Transverse colon (tissue), 4 donors: ENCODE results near the gene CACNG5. TPM values are rescaled to one million over a fixed set of nuclear protein-coding genes. Genes with fewer than 3 reads are reported as not detected.

Source experiments
- DNase-seq: peaks from one replicate; pipeline ENCODE4 v3.0.0-alpha.2; 2019
- H3K27ac ChIP-seq, 4 donors: fragments of 200-600 bp; sonication (generic); 2 replicates each; pipeline ENCODE4 v1.5.1; 2016 to 2018; ENCODE audit warnings: inconsistent platforms in 4 of 4
- H3K27me3 ChIP-seq: fragments of 200-600 bp; sonication (generic); 2 replicates; pipeline ENCODE4 v1.5.1; 2017; ENCODE audit warnings: inconsistent platforms
- H3K36me3 ChIP-seq, 4 donors: fragments of 200-600 bp; sonication (generic); 2 replicates each; pipeline ENCODE4 v1.5.1; 2017 to 2019; ENCODE audit warnings: inconsistent platforms in 4 of 4
- H3K4me1 ChIP-seq, 4 donors: fragments of 200-600 bp; sonication (generic); 2 replicates each; pipeline ENCODE4 v1.5.1; 2017 to 2020; ENCODE audit warnings: inconsistent platforms in 4 of 4
- H3K4me3 ChIP-seq, 4 donors: fragments of 200-600 bp; sonication (generic); 1 replicate in 1 of 4; 2 replicates in 3 of 4; pipeline versions ENCODE4 v1.5.1 to v1.6.1; 2017 to 2019; ENCODE audit warnings: inconsistent platforms in 4 of 4
- H3K9me3 ChIP-seq, 2 donors: fragments of 200-600 bp; sonication (generic); 2 replicates each; pipeline ENCODE4 v1.5.1; 2017 to 2019; ENCODE audit warnings: inconsistent platforms in 2 of 2
- CTCF ChIP-seq, 5 experiments: fragments of 200-600 bp in 3 of 5; fragments of 450-650 bp in 2 of 5; sonication (generic) in 3 of 5; IDR thresholded peaks; 1 replicate in 2 of 5; 2 replicates in 3 of 5; pipeline ENCODE4 v1.5.1; 2016 to 2017; ENCODE audit warnings: antibody characterized with exemption in 5 of 5, inconsistent platforms in 3 of 5, mild to moderate bottlenecking in 2 of 5, moderate library complexity in 1 of 5
- EP300 ChIP-seq: sonication (generic); formaldehyde crosslinking; IDR thresholded peaks from one replicate; pipeline ENCODE4 v1.6.1; 2017; ENCODE audit warnings: antibody characterized with exemption, low read depth
- POLR2A ChIP-seq: fragments of 450-650 bp; IDR thresholded peaks from one replicate; pipeline ENCODE4 v1.6.1; 2016; ENCODE audit warnings: antibody characterized with exemption, mild to moderate bottlenecking, moderate library complexity
- POLR2AphosphoS5 ChIP-seq, 3 donors: sonication (generic); formaldehyde crosslinking; IDR thresholded peaks; one replicate each; pipeline ENCODE4 v1.6.1; 2016; ENCODE audit warnings: antibody characterized with exemption in 3 of 3
- WGBS, 2 donors: methylation state at CpG; one replicate each; pipeline ENCODE4 v1.1.5; 2018; ENCODE audit warnings: low coverage in 1 of 2; 5-methylcytosine and 5-hydroxymethylcytosine counted together
- in situ Hi-C, 4 donors: fragments of 200-750 bp; cut with MboI; loops; one replicate each; pipeline versions ENCODE4 v1.15.0 to v1.15.1; 2017; ENCODE audit warnings: low sequenced_read_pairs in 3 of 4, low pct_ligation_motif_present in 1 of 4, low pct_unique_long_range_greater_than_20kb in 1 of 4
- intact Hi-C: fragments of 100-400 bp; cut with DNase I; formaldehyde crosslinking; loops from one replicate; pipeline ENCODE4 v1.15.1; 2023; ENCODE audit warnings: low total_unique reads
- total RNA-seq, 4 donors: library from RNA; depleted of rRNA; stranded (reverse); fragments of >200 nt; gene quantifications; one replicate each; pipeline ENCODE4 v1.1.0, GENCODE V29; 2016

CACNG5 gene
- total RNA-seq, 4 donors from 2014 or later, result 0.32 TPM; not detected in 3

GRCh38 chr17:66889480-66890230 is 54.7 kb downstream of the CACNG5 start:
- TF ChIP-seq CTCF (IDR thresholded peaks at IDR 0.05), result no peak
- TF ChIP-seq EP300, result no peak
- TF ChIP-seq POLR2A, result no peak
- TF ChIP-seq POLR2AphosphoS5 (IDR thresholded peaks at IDR 0.05), result no peak
- intact Hi-C loops (no loop called here), in situ Hi-C loops (loop anchor here in 1 of 4 donors (25.0 kb wide), 1 partner anchor 677 kb away; no protein-coding TSS in a partner anchor)
- Histone ChIP-seq H3K4me1 (no peaks in the 10 kb centered on the region), H3K27me3 (no peaks in the 10 kb centered on the region), H3K36me3 (no peaks in the 10 kb centered on the region), H3K9me3 (no peaks in the 10 kb centered on the region), H3K27ac (no peak overlapping the region), H3K4me3 (no peak overlapping the region)
- WGBS, 2 donors, result 89% methylated on average over 7 of the region's 7 CpGs; no CpG with 5 or more reads in 1 of the 2 donors
- DNase-seq, result no peak

GRCh38 chr17:66892246-66892645 is 57.3 kb downstream of the CACNG5 start:
- Histone ChIP-seq H3K27me3 (no peaks in the 10 kb centered on the region), H3K4me1 (no peaks in the 10 kb centered on the region), H3K9me3 (no peaks in the 10 kb centered on the region), H3K27ac (no peak overlapping the region), H3K36me3 (no peaks in the 10 kb centered on the region), H3K4me3 (no peak overlapping the region)
- TF ChIP-seq CTCF (IDR thresholded peaks at IDR 0.05) (no peak), POLR2A (no peak), POLR2AphosphoS5 (IDR thresholded peaks at IDR 0.05) (no peak), EP300 (no peak)
- in situ Hi-C loops (loop anchor here in 1 of 4 donors (25.0 kb wide), 1 partner anchor 680 kb away; no protein-coding TSS in a partner anchor), intact Hi-C loops (no loop called here)
- no peak for DNase-seq
- 51 to 53% methylated on average over 3 to 5 of the region's 5 CpGs for WGBS, 2 donors

DNA sequence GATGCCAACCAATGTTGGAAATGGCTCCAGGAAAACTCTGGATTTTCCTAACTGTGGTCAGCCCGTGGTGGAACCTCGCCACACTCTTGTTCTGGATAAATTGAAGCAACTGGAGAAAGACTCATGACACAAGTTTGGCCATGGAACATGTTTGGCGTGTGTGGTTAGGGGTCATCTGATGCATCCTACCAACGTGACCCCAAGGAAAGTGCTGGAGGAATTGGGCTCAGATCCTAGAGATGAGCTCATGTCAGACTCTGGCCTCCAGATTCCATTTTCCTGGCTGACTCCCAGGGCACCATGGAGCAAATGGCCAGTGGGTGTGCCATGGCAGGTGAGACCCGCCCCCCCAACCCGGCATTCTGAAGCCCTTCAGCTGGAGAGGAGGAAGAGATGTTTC is 58.5 kb downstream of the CACNG5 start:
- in situ Hi-C loops (loop anchor here in 1 of 4 donors (25.0 kb wide), 1 partner anchor 681 kb away; no protein-coding TSS in a partner anchor), intact Hi-C loops (no loop called here)
- no peaks in the 10 kb centered on the region for H3K4me1 ChIP-seq
- no peak overlapping the region for H3K4me3 ChIP-seq
- no peak overlapping the region for H3K27ac ChIP-seq
- no peaks in the 10 kb centered on the region for H3K27me3 ChIP-seq
- H3K36me3 ChIP-seq, result no peaks in the 10 kb centered on the region
- no peaks in the 10 kb centered on the region for H3K9me3 ChIP-seq
- TF ChIP-seq EP300, result no peak
- no peak for DNase-seq
- WGBS, 2 donors, result 63 to 88% methylated on average over 2 to 6 of the region's 6 CpGs

DNA sequence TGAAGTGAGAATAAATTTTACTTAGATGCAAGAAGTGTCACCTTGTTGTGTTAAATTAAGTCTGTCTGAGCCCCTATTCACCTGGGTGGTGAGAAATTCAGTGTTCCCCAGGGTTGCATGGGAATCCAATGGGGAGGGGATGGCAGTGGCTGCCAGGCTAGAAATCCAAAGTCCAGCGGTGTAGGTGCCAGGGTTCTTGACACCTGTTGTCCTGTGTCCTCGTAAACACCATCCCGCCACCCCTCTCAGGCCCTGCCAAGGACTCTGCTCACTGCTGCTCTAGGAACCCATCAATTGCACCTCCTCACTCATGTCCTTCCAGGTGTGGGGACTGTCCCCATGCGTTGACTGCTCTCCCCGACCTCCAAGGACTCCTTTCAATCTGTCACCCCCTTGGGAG is 58.9 kb downstream of the CACNG5 start:
- H3K27ac ChIP-seq, result no peak overlapping the region
- TF ChIP-seq CTCF (IDR thresholded peaks at IDR 0.05) (no peak), POLR2A (no peak), EP300 (no peak)

More for the DNA sequence above, 58.9 kb downstream of the CACNG5 start:
- H3K27me3 ChIP-seq, result no peaks in the 10 kb centered on the region
- intact Hi-C loops (no loop called here), in situ Hi-C loops (loop anchor here in 1 of 4 donors (25.0 kb wide), 1 partner anchor 682 kb away; no protein-coding TSS in a partner anchor)
- 79% methylated on average over 5 of the region's 5 CpGs; no CpG with 5 or more reads in 1 of the 2 donors for WGBS, 2 donors
- DNase-seq, result no peak
- H3K36me3 ChIP-seq, result no peaks in the 10 kb centered on the region
- H3K9me3 ChIP-seq, result no peaks in the 10 kb centered on the region
- H3K4me1 ChIP-seq, result no peaks in the 10 kb centered on the region
- H3K4me3 ChIP-seq, result no peak overlapping the region
